SU-DHL-6 (cell line): ENCODE results near the gene FAIM2.

ENCODE experiments used
- H2AFZ ChIP-seq: fragments of 200-600 bp; sonication (generic); 2 replicates; pipeline ENCODE4 v1.6.1; 2014; ENCODE audit warnings: low read depth, mild to moderate bottlenecking, moderate library complexity, mixed read lengths, antibody characterized with exemption, low read length; ENCODE audit not compliant: severe bottlenecking
- H3F3A ChIP-seq: fragments of 200-600 bp; shearing (Covaris generic); 2 replicates; pipeline ENCODE4 v1.6.0; 2016; ENCODE audit warnings: antibody characterized with exemption, mild to moderate bottlenecking; ENCODE audit not compliant: insufficient read depth
- H3K27ac ChIP-seq: fragments of 200-600 bp; sonication (generic); 2 replicates; pipeline ENCODE4 v1.5.1; 2016; ENCODE audit warnings: low read depth, mild to moderate bottlenecking, low read length, moderate library complexity, mixed read lengths
- H3K27me3 ChIP-seq: fragments of 200-600 bp; sonication (generic), shearing (Covaris generic); 2 replicates; pipeline ENCODE4 v1.6.0; 2014; ENCODE audit warnings: mild to moderate bottlenecking, low read length
- H3K36me3 ChIP-seq: fragments of 200-600 bp; sonication (generic); 2 replicates; pipeline ENCODE4 v1.6.1; 2014; ENCODE audit warnings: mild to moderate bottlenecking, low read length, mixed read lengths
- H3K4me2 ChIP-seq: fragments of 300-600, 200-600 bp; shearing (Covaris generic), sonication (generic); 2 replicates; pipeline ENCODE4 v1.6.0; 2014; ENCODE audit warnings: low read length, low read depth, mild to moderate bottlenecking; ENCODE audit not compliant: poor library complexity, severe bottlenecking
- H3K4me3 ChIP-seq: fragments of 200-600 bp; sonication (generic); 2 replicates; pipeline ENCODE4 v1.5.1; 2014; ENCODE audit warnings: antibody characterized with exemption, low read length, mild to moderate bottlenecking, mixed read lengths; ENCODE audit not compliant: insufficient read depth, poor library complexity, severe bottlenecking
- H3K79me2 ChIP-seq: fragments of 200-600 bp; sonication (generic); 2 replicates; pipeline ENCODE4 v1.6.1; 2014; ENCODE audit warnings: mild to moderate bottlenecking, low read length, moderate library complexity; ENCODE audit not compliant: insufficient read depth
- H3K9ac ChIP-seq: fragments of 200-600 bp; sonication (generic); 2 replicates; pipeline ENCODE4 v1.7.0; 2014; ENCODE audit warnings: mild to moderate bottlenecking, low read length
- H3K9me2 ChIP-seq: fragments of 200-600 bp; sonication (generic); replicated peaks from 2 replicates; pipeline ENCODE4 v1.6.1; 2014; ENCODE audit warnings: low read length; ENCODE audit not compliant: insufficient read depth
- H3K9me3 ChIP-seq: fragments of 200-600 bp; sonication (generic); 2 replicates; pipeline ENCODE4 v1.6.1; 2014; ENCODE audit warnings: low read length, mixed read lengths; ENCODE audit not compliant: insufficient read depth
- H4K20me1 ChIP-seq: fragments of 200-600 bp; sonication (generic); 2 replicates; pipeline ENCODE4 v1.6.1; 2014; ENCODE audit warnings: low read depth, mild to moderate bottlenecking, antibody characterized with exemption, low read length, moderate library complexity, mixed read lengths
- CTCF ChIP-seq: fragments of 200-600 bp; sonication (generic); IDR thresholded peaks from one replicate; pipeline ENCODE4 v1.5.1; 2017; ENCODE audit warnings: antibody characterized with exemption, mild to moderate bottlenecking, low read length, moderate library complexity; ENCODE audit not compliant: insufficient read depth, poor library complexity, severe bottlenecking
- EZH2phosphoT487 ChIP-seq: fragments of 200-600 bp; sonication (generic), shearing (Covaris generic); conservative IDR thresholded peaks from 2 replicates; pipeline ENCODE4 v1.6.1; 2018; ENCODE audit warnings: mild to moderate bottlenecking, antibody characterized with exemption, low read length, moderate library complexity, mixed read lengths

Gene FAIM2

GRCh38 chr12:49903351-49903699 is 375 bp downstream of the FAIM2 start:
- Histone ChIP-seq H3K9ac (no peak overlapping the region), H3K4me2 (no peak overlapping the region)

GRCh38 chr12:49902399-49903350 is 1.0 kb downstream of the FAIM2 start:
- Histone ChIP-seq H3K9ac (no peak overlapping the region), H3K9me3 (no peaks in the 10 kb centered on the region), H3K9me2 (no peaks in the 10 kb centered on the region), H3K36me3 (no peaks in the 10 kb centered on the region), H3F3A (no peaks in the 10 kb centered on the region), H4K20me1 (no peaks in the 10 kb centered on the region), H3K27ac (no peak overlapping the region), H3K4me2 (no peak overlapping the region), H3K4me3 (no peak overlapping the region), H2AFZ (no peak overlapping the region), H3K79me2 (no peaks in the 10 kb centered on the region), H3K27me3 (no peaks in the 10 kb centered on the region)
- TF ChIP-seq CTCF, result no peak
- TF ChIP-seq EZH2phosphoT487, result no peak

More at GRCh38 chr12:49903351-49903699, 375 bp downstream of the FAIM2 start:
- no peaks in the 10 kb centered on the region for H3K9me2 ChIP-seq
- no peak overlapping the region for H3K27ac ChIP-seq
- H3K4me3 ChIP-seq, result no peak overlapping the region
- H3K27me3 ChIP-seq, result no peaks in the 10 kb centered on the region
- TF ChIP-seq EZH2phosphoT487 (no peak), CTCF (no peak)
- no peaks in the 10 kb centered on the region for H3K36me3 ChIP-seq
- no peaks in the 10 kb centered on the region for H3F3A ChIP-seq
- no peaks in the 10 kb centered on the region for H3K9me3 ChIP-seq
- H2AFZ ChIP-seq, result no peak overlapping the region
- no peaks in the 10 kb centered on the region for H4K20me1 ChIP-seq
- H3K79me2 ChIP-seq, result no peaks in the 10 kb centered on the region

DNA sequence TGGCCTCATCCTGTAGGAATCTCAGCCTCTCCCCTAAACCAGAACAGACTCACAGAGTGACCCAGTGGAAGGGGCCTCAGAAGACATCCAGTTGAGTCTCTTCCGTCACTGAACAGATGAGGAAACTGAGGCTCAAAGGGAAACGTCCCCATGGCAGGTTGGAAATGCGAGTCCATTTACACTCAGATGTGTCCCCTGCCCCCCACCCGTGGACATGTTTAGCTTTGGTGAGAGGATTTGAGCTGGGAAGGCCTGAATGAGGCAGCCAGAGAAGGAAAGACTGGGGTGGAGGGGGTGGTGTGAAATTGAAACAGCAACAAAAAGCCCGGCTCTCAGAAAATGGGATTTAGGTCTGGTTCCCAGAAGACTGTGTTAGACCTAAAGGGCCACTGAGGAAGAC is 1.7 kb downstream of the FAIM2 start:
- Histone ChIP-seq H3K9me3 (no peaks in the 10 kb centered on the region), H3K27me3 (no peaks in the 10 kb centered on the region), H3K79me2 (no peaks in the 10 kb centered on the region), H3K9ac (no peak overlapping the region), H3K9me2 (no peaks in the 10 kb centered on the region), H3K36me3 (no peaks in the 10 kb centered on the region), H3K4me2 (no peak overlapping the region), H3K27ac (no peak overlapping the region), H3K4me3 (no peak overlapping the region), H4K20me1 (no peaks in the 10 kb centered on the region), H3F3A (no peaks in the 10 kb centered on the region), H2AFZ (no peak overlapping the region)
- TF ChIP-seq EZH2phosphoT487 (no peak), CTCF (no peak)
